Neural progenitor cell (in vitro differentiated cells): ENCODE measurements around the gene LRRC7. TPM values are rescaled to one million over a fixed set of nuclear protein-coding genes. Genes with fewer than 3 reads are reported as not detected.
"Not testable (repeated sequence)": the region's sequence is repeated elsewhere in the genome, so short reads cannot be mapped to it uniquely, and the experiment has no call there.

Experiments used
- DNase-seq: peaks from one replicate; pipeline ENCODE4 v3.0.0-alpha.2; 2016; ENCODE audit warnings: low spot score
- H2AFZ ChIP-seq: fragments of 200-600 bp; sonication (generic); replicated peaks from 2 replicates; pipeline ENCODE4 v1.6.1; 2016; ENCODE audit warnings: antibody characterized with exemption
- H3F3A ChIP-seq: fragments of 200-600 bp; sonication (generic); 2 replicates; pipeline ENCODE4 v1.6.1; 2016; ENCODE audit warnings: antibody characterized with exemption, low read depth
- H3K27ac ChIP-seq: fragments of 200-600 bp; sonication (generic); 2 replicates; pipeline ENCODE4 v1.5.1; 2016; ENCODE audit warnings: mild to moderate bottlenecking
- H3K27me3 ChIP-seq: fragments of 200-600 bp; sonication (generic); 2 replicates; pipeline ENCODE4 v1.6.1; 2016; ENCODE audit warnings: mild to moderate bottlenecking, moderate library complexity
- H3K36me3 ChIP-seq: fragments of 200-600 bp; sonication (generic); 2 replicates; pipeline ENCODE4 v1.5.1; 2016
- H3K4me1 ChIP-seq: fragments of 200-600 bp; sonication (generic); 2 replicates; pipeline ENCODE4 v1.6.1; 2016; ENCODE audit warnings: mixed run types
- H3K4me2 ChIP-seq: fragments of 200-600 bp; sonication (generic); 2 replicates; pipeline ENCODE4 v1.6.1; 2016
- H3K4me3 ChIP-seq: fragments of 200-600 bp; sonication (generic); 2 replicates; pipeline ENCODE4 v1.5.1; 2016
- H3K79me2 ChIP-seq: fragments of 200-600 bp; sonication (generic); 2 replicates; pipeline ENCODE4 v1.6.1; 2016; ENCODE audit warnings: low read depth
- H3K9ac ChIP-seq: fragments of 200-600 bp; sonication (generic); 2 replicates; pipeline ENCODE4 v1.6.1; 2016
- H3K9me3 ChIP-seq: fragments of 200-600 bp; sonication (generic); 2 replicates; pipeline ENCODE4 v1.5.1; 2016; ENCODE audit warnings: low read depth
- H4K20me1 ChIP-seq: fragments of 200-600 bp; sonication (generic); 2 replicates; pipeline ENCODE4 v1.6.1; 2016; ENCODE audit warnings: low read depth
- H3K27ac Mint-ChIP-seq: 3 replicates; pipeline ENCODE4 v1.8.0; 2021; ENCODE audit warnings: mixed read lengths
- H3K27me3 Mint-ChIP-seq: 2 replicates; pipeline ENCODE4 v1.8.0; 2022; ENCODE audit warnings: low read depth, mild to moderate bottlenecking, inconsistent platforms, moderate library complexity, mixed read lengths; ENCODE audit not compliant: insufficient read depth
- H3K36me3 Mint-ChIP-seq: 3 replicates; pipeline ENCODE4 v1.8.0; 2021; ENCODE audit warnings: mixed read lengths
- H3K4me1 Mint-ChIP-seq: 3 replicates; pipeline ENCODE4 v1.8.0; 2021; ENCODE audit warnings: mixed read lengths
- H3K4me3 Mint-ChIP-seq: 3 replicates; pipeline ENCODE4 v1.8.0; 2021; ENCODE audit warnings: mild to moderate bottlenecking, moderate library complexity, mixed read lengths
- H3K9me3 Mint-ChIP-seq: 3 replicates; pipeline ENCODE4 v1.8.0; 2020; ENCODE audit warnings: mixed read lengths
- EZH2 ChIP-seq: fragments of 200-600 bp; sonication (generic); IDR thresholded peaks from 2 replicates; pipeline ENCODE4 v1.6.1; 2017; ENCODE audit warnings: antibody characterized with exemption, mild to moderate bottlenecking, moderate library complexity
- EZH2phosphoT487 ChIP-seq: fragments of 200-600 bp; sonication (generic); IDR thresholded peaks from 2 replicates; pipeline ENCODE4 v1.6.1; 2017; ENCODE audit warnings: antibody characterized with exemption
- total RNA-seq: library from RNA; depleted of rRNA; stranded (reverse); fragments of >200 nt; gene quantifications from 2 replicates; pipeline ENCODE4 v1.2.3, GENCODE V29; 2015; ENCODE audit warnings: low replicate concordance
- TF ChIP-seq, protein P1 (sequence below): fragments of 200-600 bp; sonication (generic); IDR thresholded peaks from 2 replicates; pipeline ENCODE4 v1.5.1; 2017; ENCODE audit warnings: antibody characterized with exemption, mild to moderate bottlenecking

The LRRC7 gene
- total RNA-seq, 1 donor from 2014 or later = not detected

- Mint-ChIP-seq H3K36me3 (no peaks in the 10 kb centered on the region), H3K27ac (no peak overlapping the region), H3K4me1 (no peaks in the 10 kb centered on the region), H3K27me3 (peaks cover 2% of the 10 kb centered on the region), H3K9me3 (no peaks in the 10 kb centered on the region), H3K4me3 (no peak overlapping the region)
- no peaks in the 10 kb centered on the region for H3K9me3 ChIP-seq
- no peak overlapping the region for H3K4me2 ChIP-seq
- H3K9ac ChIP-seq = no peak overlapping the region
- peaks cover 13% of the 10 kb centered on the region for H3F3A ChIP-seq
- TF ChIP-seq EZH2 (no peak), EZH2phosphoT487 (no peak)
- TF ChIP-seq, protein P1, sequence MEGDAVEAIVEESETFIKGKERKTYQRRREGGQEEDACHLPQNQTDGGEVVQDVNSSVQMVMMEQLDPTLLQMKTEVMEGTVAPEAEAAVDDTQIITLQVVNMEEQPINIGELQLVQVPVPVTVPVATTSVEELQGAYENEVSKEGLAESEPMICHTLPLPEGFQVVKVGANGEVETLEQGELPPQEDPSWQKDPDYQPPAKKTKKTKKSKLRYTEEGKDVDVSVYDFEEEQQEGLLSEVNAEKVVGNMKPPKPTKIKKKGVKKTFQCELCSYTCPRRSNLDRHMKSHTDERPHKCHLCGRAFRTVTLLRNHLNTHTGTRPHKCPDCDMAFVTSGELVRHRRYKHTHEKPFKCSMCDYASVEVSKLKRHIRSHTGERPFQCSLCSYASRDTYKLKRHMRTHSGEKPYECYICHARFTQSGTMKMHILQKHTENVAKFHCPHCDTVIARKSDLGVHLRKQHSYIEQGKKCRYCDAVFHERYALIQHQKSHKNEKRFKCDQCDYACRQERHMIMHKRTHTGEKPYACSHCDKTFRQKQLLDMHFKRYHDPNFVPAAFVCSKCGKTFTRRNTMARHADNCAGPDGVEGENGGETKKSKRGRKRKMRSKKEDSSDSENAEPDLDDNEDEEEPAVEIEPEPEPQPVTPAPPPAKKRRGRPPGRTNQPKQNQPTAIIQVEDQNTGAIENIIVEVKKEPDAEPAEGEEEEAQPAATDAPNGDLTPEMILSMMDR = no peak
- DNase-seq = no peak
- no peaks in the 10 kb centered on the region for H4K20me1 ChIP-seq
- H3K27me3 ChIP-seq = no peaks in the 10 kb centered on the region
- H3K27ac ChIP-seq = no peak overlapping the region
- no peaks in the 10 kb centered on the region for H3K79me2 ChIP-seq
- H3K4me1 ChIP-seq = no peaks in the 10 kb centered on the region
- H2AFZ ChIP-seq = no peak overlapping the region
- no peak overlapping the region for H3K4me3 ChIP-seq
- H3K36me3 ChIP-seq = no peaks in the 10 kb centered on the region
These were observed 352.2 kb downstream of the LRRC7 start for GRCh38 chr1:69919922-69920273.

- H3K79me2 ChIP-seq = no peaks in the 10 kb centered on the region
- no peaks in the 10 kb centered on the region for H3K27me3 ChIP-seq
- Mint-ChIP-seq H3K9me3 (no peaks in the 10 kb centered on the region), H3K36me3 (no peaks in the 10 kb centered on the region), H3K27me3 (peaks cover 2% of the 10 kb centered on the region), H3K27ac (no peak overlapping the region), H3K4me1 (no peaks in the 10 kb centered on the region), H3K4me3 (no peak overlapping the region)
- no peaks in the 10 kb centered on the region for H4K20me1 ChIP-seq
- H3K27ac ChIP-seq = no peak overlapping the region
- no peak overlapping the region for H3K4me3 ChIP-seq
- TF ChIP-seq EZH2 = no peak
- TF ChIP-seq, protein P1 = no peak
- no peak for TF ChIP-seq EZH2phosphoT487
- no peak for DNase-seq
- H2AFZ ChIP-seq = no peak overlapping the region
- no peaks in the 10 kb centered on the region for H3K9me3 ChIP-seq
- H3F3A ChIP-seq = peaks cover 10% of the 10 kb centered on the region
- no peaks in the 10 kb centered on the region for H3K4me1 ChIP-seq
- no peaks in the 10 kb centered on the region for H3K36me3 ChIP-seq
- H3K4me2 ChIP-seq = no peak overlapping the region
- no peak overlapping the region for H3K9ac ChIP-seq
These were observed 352.7 kb downstream of the LRRC7 start for GRCh38 chr1:69920426-69920825.

GRCh38 chr1:69921486-69921885 is 353.8 kb downstream of the LRRC7 start:
- Histone ChIP-seq H3K27me3 (no peaks in the 10 kb centered on the region), H3K9ac (no peak overlapping the region), H4K20me1 (no peaks in the 10 kb centered on the region), H3K36me3 (no peaks in the 10 kb centered on the region), H3K79me2 (no peaks in the 10 kb centered on the region), H3K4me1 (no peaks in the 10 kb centered on the region), H3K4me3 (no peak overlapping the region), H3K27ac (no peak overlapping the region), H3K4me2 (no peak overlapping the region), H2AFZ (no peak overlapping the region), H3K9me3 (no peaks in the 10 kb centered on the region), H3F3A (peaks cover 2% of the 10 kb centered on the region)
- no peak for TF ChIP-seq EZH2
- TF ChIP-seq EZH2phosphoT487 = no peak
- TF ChIP-seq, protein P1 = no peak
- H3K27ac Mint-ChIP-seq = no peak overlapping the region
- H3K9me3 Mint-ChIP-seq = no peaks in the 10 kb centered on the region
- no peak for DNase-seq
- H3K36me3 Mint-ChIP-seq = no peaks in the 10 kb centered on the region
- H3K4me3 Mint-ChIP-seq = no peak overlapping the region
- H3K27me3 Mint-ChIP-seq = peaks cover 2% of the 10 kb centered on the region
- H3K4me1 Mint-ChIP-seq = no peaks in the 10 kb centered on the region

GRCh38 chr1:69928234-69928633 is 360.5 kb downstream of the LRRC7 start:
- not testable (repeated sequence) for DNase-seq, H3K27ac Mint-ChIP-seq, H3K4me2 ChIP-seq, H3K27me3 Mint-ChIP-seq, H3K36me3 Mint-ChIP-seq, H3K27me3 ChIP-seq, H3K4me1 ChIP-seq, H3F3A ChIP-seq, H3K4me3 ChIP-seq, H4K20me1 ChIP-seq, H3K36me3 ChIP-seq, H3K9ac ChIP-seq, H3K4me1 Mint-ChIP-seq, H3K4me3 Mint-ChIP-seq, H3K27ac ChIP-seq, H2AFZ ChIP-seq, H3K79me2 ChIP-seq, H3K9me3 ChIP-seq
- H3K9me3 Mint-ChIP-seq = peaks cover 12% of the 10 kb centered on the region
